Ovary (tissue), 3 donors: ENCODE data around the gene ARHGAP4.

ENCODE experiments used
- POLR2A ChIP-seq: fragments of 450-650 bp; IDR thresholded peaks from one replicate; pipeline ENCODE4 v1.6.1; 2017; ENCODE audit warnings: antibody characterized with exemption, mild to moderate bottlenecking, moderate library complexity
- TF ChIP-seq, protein P1 (sequence below), 3 donors: fragments of 450-650 bp in 2 of 3; fragments of 200-600 bp in 1 of 3; IDR thresholded peaks; one replicate each; pipeline versions ENCODE4 v1.5.1 to v1.8.0; 2016 to 2022; ENCODE audit warnings: antibody characterized with exemption in 3 of 3, mild to moderate bottlenecking in 1 of 3
- donor health status: DM: no; HTN: no; CAD: no.

- TF ChIP-seq, protein P1, sequence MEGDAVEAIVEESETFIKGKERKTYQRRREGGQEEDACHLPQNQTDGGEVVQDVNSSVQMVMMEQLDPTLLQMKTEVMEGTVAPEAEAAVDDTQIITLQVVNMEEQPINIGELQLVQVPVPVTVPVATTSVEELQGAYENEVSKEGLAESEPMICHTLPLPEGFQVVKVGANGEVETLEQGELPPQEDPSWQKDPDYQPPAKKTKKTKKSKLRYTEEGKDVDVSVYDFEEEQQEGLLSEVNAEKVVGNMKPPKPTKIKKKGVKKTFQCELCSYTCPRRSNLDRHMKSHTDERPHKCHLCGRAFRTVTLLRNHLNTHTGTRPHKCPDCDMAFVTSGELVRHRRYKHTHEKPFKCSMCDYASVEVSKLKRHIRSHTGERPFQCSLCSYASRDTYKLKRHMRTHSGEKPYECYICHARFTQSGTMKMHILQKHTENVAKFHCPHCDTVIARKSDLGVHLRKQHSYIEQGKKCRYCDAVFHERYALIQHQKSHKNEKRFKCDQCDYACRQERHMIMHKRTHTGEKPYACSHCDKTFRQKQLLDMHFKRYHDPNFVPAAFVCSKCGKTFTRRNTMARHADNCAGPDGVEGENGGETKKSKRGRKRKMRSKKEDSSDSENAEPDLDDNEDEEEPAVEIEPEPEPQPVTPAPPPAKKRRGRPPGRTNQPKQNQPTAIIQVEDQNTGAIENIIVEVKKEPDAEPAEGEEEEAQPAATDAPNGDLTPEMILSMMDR (IDR thresholded peaks at IDR 0.05): no peak
- no peak for TF ChIP-seq POLR2A
These were observed 1.5 kb upstream of the ARHGAP4 start for GRCh38 chrX:153927672-153927921.
